Stimulated activated effector memory CD8-positive, alpha-beta T cell treated with anti-CD3 and anti-CD28 coated beads, Interleukin-12 subunit alpha, Interleukin-12 subunit beta, amount 100 ng/mL, for 72 hours (primary cell): ENCODE measurements around the gene ADAMTS6.
A peak's percentile ranks its signal among the peaks of the same experiment; 100 is the strongest.
"Not testable (repeated sequence)": the region's sequence is repeated elsewhere in the genome, so short reads cannot be mapped to it uniquely, and the experiment has no call there.

Experiments used
- ATAC-seq: fragments of 150-1000 bp; cut with Tn5 transposase; 2 replicates; pipeline ENCODE4 v1.10.0; 2021
- DNase-seq, 2 donors: peaks; one replicate each; pipeline ENCODE4 v3.0.0; 2021 to 2022; ENCODE audit warnings: low spot score in 2 of 2
- H3K27ac Mint-ChIP-seq: one replicate; pipeline ENCODE4 v1.8.0; 2022; ENCODE audit warnings: mild to moderate bottlenecking, mixed read lengths
- H3K36me3 Mint-ChIP-seq: one replicate; pipeline ENCODE4 v1.8.0; 2022; ENCODE audit warnings: mild to moderate bottlenecking, mixed read lengths
- H3K4me1 Mint-ChIP-seq: one replicate; pipeline ENCODE4 v1.8.0; 2022; ENCODE audit warnings: mixed read lengths
- H3K4me3 Mint-ChIP-seq: one replicate; pipeline ENCODE4 v1.8.0; 2022; ENCODE audit warnings: mild to moderate bottlenecking, mixed read lengths
- H3K9me3 Mint-ChIP-seq: one replicate; pipeline ENCODE4 v1.8.0; 2022; ENCODE audit warnings: mixed read lengths

Gene ADAMTS6

DNA sequence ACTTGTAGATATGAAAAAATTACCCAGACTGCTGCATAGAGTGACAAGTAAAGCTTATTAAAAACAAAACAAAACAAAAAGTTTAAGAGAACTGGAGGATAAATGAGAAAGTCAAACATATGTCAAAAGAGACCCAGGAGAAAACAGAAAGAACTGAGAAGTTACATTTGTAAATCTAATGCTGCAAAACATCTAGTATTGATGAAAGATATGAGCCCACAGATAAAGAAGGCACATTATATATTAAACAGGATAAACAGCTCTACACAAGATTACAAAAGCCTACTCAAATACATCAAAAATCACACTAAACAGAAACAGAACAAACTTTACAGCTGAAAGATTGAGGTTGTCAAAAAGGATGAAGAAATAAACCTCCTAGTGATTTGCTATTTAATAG is 55.1 kb downstream of the ADAMTS6 start:
- Mint-ChIP-seq H3K36me3 (no peaks in the 10 kb centered on the region), H3K4me1 (no peaks in the 10 kb centered on the region), H3K4me3 (no peak overlapping the region), H3K27ac (no peak overlapping the region), H3K9me3 (no peaks in the 10 kb centered on the region)
- no peak for ATAC-seq
- DNase-seq, result no peak

DNA sequence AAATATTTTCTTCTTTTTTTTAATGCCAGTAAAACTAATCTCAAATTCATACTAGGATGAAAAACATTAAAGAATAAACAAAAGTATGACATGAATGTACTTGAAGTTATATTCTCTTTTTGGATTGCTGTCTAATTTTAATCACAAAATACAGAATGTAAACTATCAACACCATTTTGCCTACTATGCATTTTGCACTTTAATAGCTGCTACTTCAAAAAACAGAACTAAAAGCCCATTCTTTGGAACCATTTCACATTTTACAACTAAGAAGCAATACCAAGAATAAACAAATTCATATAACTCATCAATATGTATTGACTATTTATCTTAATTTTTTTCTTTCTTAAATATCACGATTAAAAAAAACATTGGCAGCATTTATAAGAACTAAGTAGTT is 58.1 kb downstream of the ADAMTS6 start:
- H3K4me1 Mint-ChIP-seq, result no peaks in the 10 kb centered on the region

DNA sequence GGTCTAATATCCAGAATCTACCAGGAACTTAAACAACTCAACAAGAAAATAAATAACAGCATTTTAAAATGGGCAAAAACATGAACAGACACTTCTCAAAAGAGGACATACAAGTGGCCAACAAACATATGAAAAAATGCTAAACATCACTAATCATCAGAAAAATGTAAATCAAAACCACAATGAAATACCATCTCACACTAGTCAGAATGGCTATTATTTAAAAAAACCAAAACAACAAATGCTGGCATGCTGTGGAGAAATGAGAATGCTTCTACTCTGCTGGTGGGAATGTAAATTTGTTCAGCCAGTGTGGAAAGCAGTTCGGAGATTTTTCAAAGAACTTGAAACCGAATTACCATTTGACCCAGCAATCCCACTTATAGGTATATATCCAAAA is 63.1 kb downstream of the ADAMTS6 start:
- no peak for ATAC-seq
- Mint-ChIP-seq H3K36me3 (no peaks in the 10 kb centered on the region), H3K4me3 (no peak overlapping the region), H3K4me1 (no peaks in the 10 kb centered on the region), H3K9me3 (peaks cover 2% of the 10 kb centered on the region), H3K27ac (no peak overlapping the region)
- no peak for DNase-seq

More for the DNA sequence above, 58.1 kb downstream of the ADAMTS6 start:
- Mint-ChIP-seq H3K36me3 (no peaks in the 10 kb centered on the region), H3K4me3 (no peak overlapping the region), H3K9me3 (peaks cover 2% of the 10 kb centered on the region), H3K27ac (no peak overlapping the region)
- ATAC-seq, result no peak
- DNase-seq, result no peak

DNA sequence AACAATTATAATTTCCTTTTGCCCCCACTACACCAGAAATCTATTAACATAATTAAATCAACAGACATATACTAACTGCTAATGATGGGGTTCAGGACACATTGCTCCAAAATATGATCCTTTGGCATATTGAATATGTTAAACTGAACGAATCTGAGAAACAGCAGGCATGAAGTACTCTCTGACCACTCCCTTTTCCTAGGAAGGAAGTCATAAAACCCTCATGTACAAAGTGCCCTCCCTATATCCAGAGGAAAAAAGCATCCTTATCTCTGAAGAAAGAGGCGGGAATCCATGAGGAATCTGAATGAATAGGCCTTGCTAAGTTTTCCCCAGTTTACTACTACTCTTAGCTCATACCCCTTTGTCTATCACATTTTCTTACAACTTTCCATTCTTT is 67.9 kb downstream of the ADAMTS6 start:
- ATAC-seq, result no peak
- Mint-ChIP-seq H3K4me3 (no peak overlapping the region), H3K9me3 (peaks cover 3% of the 10 kb centered on the region), H3K4me1 (no peaks in the 10 kb centered on the region), H3K36me3 (no peaks in the 10 kb centered on the region), H3K27ac (no peak overlapping the region)
- DNase-seq, result no peak

DNA sequence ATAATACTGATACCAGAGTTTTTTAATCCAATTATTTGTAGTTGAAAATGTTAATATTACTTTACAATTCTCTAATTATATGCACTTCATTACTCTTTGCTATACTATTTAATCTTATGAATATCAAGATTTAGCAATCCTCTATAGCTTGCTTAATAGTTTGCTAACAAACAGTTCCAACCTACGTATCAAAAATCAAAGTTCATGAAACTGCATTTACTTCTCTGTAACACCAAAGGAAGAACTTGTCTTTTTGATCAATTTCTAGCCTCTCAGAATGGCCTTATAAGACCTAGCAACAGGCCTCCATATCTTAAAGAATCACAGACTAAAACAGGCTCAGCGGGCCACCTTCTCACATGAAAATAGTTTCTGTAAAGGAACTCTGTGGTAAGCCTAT is 68.9 kb downstream of the ADAMTS6 start:
- no peak overlapping the region for H3K4me3 Mint-ChIP-seq
- ATAC-seq (no peak), DNase-seq (no peak)
- no peak overlapping the region for H3K27ac Mint-ChIP-seq
- peaks cover 3% of the 10 kb centered on the region for H3K9me3 Mint-ChIP-seq
- H3K4me1 Mint-ChIP-seq, result no peaks in the 10 kb centered on the region
- H3K36me3 Mint-ChIP-seq, result no peaks in the 10 kb centered on the region

DNA sequence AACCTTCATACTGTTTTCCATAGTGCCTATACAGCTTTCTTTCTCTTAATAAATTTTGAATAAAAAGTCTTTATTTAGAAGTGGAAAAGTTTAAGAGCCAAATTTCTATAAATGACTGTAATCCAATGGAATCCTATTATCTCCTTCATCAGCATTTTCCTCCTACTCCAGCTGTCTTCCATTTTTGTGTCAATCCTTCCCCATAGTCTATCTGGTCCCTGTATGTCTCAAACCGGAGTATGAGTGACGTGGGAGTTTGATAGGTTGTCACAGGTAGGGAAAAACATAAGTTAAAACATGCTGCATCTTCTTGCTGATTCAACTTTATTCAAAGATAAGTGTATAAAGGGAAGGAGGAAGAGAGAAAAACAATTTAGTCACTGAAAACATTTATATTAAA is 70.4 kb downstream of the ADAMTS6 start:
- no peaks in the 10 kb centered on the region for H3K4me1 Mint-ChIP-seq
- no peak for ATAC-seq
- no peaks in the 10 kb centered on the region for H3K36me3 Mint-ChIP-seq

DNA sequence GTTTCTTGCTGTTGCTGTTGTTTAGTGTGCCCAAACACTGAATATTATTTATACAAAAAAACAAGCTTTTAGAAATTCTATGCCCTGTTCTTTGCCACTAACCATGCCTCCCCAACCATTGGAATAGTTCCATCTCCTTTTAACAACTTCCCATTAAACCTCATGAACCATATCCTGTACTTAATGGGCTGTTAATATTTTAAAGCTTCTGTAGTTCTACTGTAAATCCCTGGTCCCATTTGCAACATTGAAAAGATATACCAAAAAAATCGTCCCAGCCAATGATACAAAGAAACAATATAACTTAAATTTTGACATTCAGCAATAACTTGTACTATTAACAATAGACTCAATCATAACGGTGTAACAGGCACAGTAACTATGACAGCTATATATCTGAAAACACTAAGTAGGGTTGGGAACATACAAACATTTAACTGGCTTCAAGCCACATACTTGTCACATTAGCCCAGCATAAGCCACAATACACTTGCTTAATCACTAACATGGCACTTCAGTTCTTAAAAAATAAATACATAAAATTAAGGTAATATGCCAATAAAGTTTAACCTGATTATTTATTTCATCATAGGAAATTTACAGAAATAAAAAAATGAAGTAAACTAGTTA is 86.1 kb downstream of the ADAMTS6 start:
- no peaks in the 10 kb centered on the region for H3K36me3 Mint-ChIP-seq
- DNase-seq (no peak), ATAC-seq (no peak)
- no peaks in the 10 kb centered on the region for H3K9me3 Mint-ChIP-seq
- no peaks in the 10 kb centered on the region for H3K4me1 Mint-ChIP-seq
- H3K27ac Mint-ChIP-seq, result no peak overlapping the region
- H3K4me3 Mint-ChIP-seq, result no peak overlapping the region

More for the DNA sequence above, 70.4 kb downstream of the ADAMTS6 start:
- no peak overlapping the region for H3K27ac Mint-ChIP-seq
- no peak overlapping the region for H3K4me3 Mint-ChIP-seq
- H3K9me3 Mint-ChIP-seq, result peaks cover 3% of the 10 kb centered on the region
- no peak for DNase-seq

DNA sequence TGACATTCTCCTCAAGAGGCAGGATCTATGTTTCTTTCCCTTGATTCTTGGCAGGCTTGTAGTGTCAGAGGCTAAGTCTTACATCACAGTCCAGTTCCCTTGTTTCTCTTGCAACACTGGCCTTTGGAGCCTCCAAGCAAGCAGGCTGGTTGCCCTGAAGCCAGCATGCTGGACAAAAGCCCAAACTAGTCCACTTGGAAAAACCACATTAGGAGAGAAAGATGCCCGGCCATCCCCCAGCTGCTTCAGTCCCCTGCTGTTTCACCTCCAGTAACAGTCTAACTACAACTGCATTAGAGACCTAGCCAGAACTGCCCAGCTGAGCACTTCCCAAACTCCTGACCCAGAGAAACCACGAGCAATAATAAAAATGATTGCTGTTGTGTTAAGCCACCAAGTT is 87.6 kb downstream of the ADAMTS6 start:
- Mint-ChIP-seq H3K4me1 (no peaks in the 10 kb centered on the region), H3K4me3 (no peak overlapping the region), H3K27ac (no peak overlapping the region), H3K9me3 (no peaks in the 10 kb centered on the region), H3K36me3 (no peaks in the 10 kb centered on the region)
- DNase-seq (no peak), ATAC-seq (no peak)

DNA sequence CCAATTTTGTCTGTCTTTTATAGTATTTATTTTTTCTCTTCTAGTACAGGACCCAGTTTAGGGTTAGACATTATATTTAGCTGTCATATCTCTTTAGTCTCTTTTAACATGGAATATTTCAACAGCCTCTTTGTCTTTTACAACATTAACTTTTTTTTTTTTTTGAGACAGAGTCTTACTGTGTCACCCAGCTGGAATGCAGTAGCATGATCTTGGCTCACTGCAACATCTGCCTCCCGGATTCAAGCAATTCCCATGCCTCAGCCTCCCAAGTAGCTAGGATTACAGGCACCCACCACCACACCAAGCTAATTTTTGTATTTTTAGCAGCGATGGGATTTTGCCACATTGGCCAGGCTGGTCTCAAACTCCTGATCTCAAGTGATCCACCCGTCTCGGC is 90.1 kb downstream of the ADAMTS6 start:
- no peaks in the 10 kb centered on the region for H3K4me1 Mint-ChIP-seq
- H3K36me3 Mint-ChIP-seq, result no peaks in the 10 kb centered on the region
- H3K27ac Mint-ChIP-seq, result no peak overlapping the region
- no peak for DNase-seq
- no peak overlapping the region for H3K4me3 Mint-ChIP-seq
- H3K9me3 Mint-ChIP-seq, result no peaks in the 10 kb centered on the region
- ATAC-seq, result no peak

DNA sequence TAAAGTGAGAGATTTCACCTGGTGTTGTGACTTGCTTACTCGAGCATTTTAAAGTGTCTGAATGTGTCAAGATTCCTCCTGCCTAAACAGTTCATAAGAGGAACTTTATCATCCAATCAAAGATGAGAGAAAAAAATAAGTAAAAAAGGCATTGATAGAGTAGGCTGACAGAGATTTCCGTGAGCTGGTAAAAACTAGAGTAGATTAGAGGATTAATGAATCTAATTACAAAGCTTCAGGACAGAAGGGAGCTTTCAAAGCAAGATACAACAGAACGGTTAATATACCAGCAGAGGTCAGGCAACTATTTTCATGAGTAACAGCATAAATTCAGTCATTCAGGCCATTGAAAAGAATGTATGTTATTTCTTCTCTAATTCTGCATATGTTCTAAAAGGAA is 91.5 kb downstream of the ADAMTS6 start:
- H3K36me3 Mint-ChIP-seq, result no peaks in the 10 kb centered on the region
- H3K4me1 Mint-ChIP-seq, result no peaks in the 10 kb centered on the region
- no peak overlapping the region for H3K4me3 Mint-ChIP-seq
- no peak overlapping the region for H3K27ac Mint-ChIP-seq
- H3K9me3 Mint-ChIP-seq, result no peaks in the 10 kb centered on the region
- ATAC-seq (no peak), DNase-seq (no peak)

DNA sequence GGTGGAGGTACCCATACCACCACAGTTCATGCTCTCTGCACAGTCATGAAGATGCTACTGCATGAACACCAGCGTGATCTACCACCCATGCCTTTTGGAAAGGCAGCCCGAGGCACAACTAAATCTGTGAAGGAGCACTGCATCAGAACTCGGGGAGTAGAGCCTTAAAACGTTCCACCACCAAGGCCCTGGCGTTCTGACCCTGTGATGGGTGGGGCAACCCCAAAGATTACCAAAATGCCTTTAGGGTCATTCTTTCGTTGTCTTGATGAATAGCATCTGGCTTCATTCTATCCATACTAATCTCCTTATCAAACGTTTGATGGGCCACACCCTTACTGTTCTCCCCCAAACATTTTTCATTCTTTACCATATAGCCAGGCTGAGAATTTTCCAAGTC is 97.9 kb downstream of the ADAMTS6 start:
- H3K9me3 Mint-ChIP-seq, result no peaks in the 10 kb centered on the region
- H3K4me1 Mint-ChIP-seq, result no peaks in the 10 kb centered on the region
- no peak overlapping the region for H3K4me3 Mint-ChIP-seq
- no peak for ATAC-seq
- no peaks in the 10 kb centered on the region for H3K36me3 Mint-ChIP-seq
- H3K27ac Mint-ChIP-seq, result no peak overlapping the region
- DNase-seq, result no peak

DNA sequence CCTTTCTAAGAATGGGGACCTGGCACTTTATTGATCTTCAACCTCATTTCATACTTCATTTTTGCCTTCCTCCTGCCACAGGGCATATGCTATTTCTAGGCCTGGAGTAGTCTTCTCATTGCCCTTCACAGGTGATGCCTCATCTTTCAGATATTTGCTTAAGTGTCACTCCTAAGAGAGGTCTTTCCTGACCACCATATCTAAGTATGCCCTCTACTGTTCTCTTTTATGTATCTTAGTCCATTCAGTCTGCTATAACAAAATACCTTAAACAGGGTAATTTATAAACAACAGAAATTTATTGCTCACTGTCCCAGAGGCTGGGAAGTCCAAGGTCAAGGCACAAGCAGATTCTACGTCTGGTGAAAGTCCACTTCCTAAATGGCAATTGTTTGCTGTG is 99.1 kb downstream of the ADAMTS6 start:
- Mint-ChIP-seq H3K27ac (no peak overlapping the region), H3K4me3 (no peak overlapping the region), H3K9me3 (no peaks in the 10 kb centered on the region), H3K36me3 (no peaks in the 10 kb centered on the region), H3K4me1 (no peaks in the 10 kb centered on the region)
- ATAC-seq, result peak; percentile 34
- DNase-seq, result no peak

DNA sequence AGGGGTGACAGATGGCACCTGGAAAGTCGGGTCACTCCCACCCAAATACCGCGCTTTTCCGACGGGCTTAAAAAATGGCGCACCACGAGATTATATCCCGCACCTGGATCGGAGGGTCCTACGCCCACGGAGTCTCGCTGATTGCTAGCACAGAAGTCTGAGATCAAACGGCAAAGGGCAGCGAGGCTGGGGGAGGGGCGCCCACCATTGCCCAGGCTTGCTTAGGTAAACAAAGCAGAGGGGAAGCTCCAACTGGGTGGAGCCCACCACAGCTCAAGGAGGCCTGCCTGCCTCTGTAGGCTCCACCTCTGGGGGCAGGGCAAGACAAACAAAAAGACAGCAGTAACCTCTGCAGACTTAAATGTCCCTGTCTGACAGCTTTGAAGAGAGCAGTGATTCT is 111.2 kb downstream of the ADAMTS6 start:
- not testable (repeated sequence) for ATAC-seq, H3K9me3 Mint-ChIP-seq, H3K36me3 Mint-ChIP-seq, DNase-seq, H3K4me3 Mint-ChIP-seq, H3K4me1 Mint-ChIP-seq, H3K27ac Mint-ChIP-seq

DNA sequence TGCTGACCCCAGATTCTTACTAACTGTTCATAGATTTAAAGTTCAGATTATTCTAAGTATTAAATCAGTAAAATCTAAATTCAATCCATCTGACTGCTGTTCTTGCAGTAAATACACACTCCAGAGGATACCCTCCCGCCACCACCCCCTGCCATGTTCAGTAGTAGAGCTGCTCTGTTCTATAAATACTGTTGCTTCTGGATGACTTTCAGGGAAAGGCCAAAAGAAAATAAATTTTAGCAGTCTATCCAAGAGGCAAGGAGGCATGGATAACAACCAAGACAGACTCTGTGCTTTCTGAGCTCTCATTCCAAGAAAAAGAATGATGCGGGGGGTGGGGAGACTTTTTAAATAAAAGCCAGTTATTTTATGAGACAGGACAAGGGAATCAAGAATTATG is 115.1 kb downstream of the ADAMTS6 start:
- no peak for ATAC-seq
- Mint-ChIP-seq H3K36me3 (no peaks in the 10 kb centered on the region), H3K9me3 (no peaks in the 10 kb centered on the region), H3K27ac (no peak overlapping the region), H3K4me1 (no peaks in the 10 kb centered on the region), H3K4me3 (no peak overlapping the region)
- DNase-seq, result no peak

DNA sequence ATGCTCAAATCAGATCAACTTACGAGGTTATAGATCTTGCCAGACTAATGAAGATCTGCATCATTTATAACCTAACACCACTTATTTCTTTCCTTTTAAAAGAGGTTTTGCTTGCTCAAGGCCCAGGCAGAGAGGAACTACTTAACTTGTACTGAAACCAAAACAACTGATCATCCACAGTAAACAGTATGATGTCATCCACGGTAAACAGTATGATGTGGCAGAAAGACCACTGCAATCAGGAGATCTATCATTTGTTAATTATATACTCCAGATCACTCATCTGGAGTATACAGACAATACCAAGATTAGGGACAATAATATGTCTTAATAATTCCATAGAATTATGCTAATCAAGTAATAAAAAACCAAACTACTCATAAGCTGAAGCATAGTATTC is 116.8 kb downstream of the ADAMTS6 start:
- H3K4me3 Mint-ChIP-seq, result no peak overlapping the region
- H3K36me3 Mint-ChIP-seq, result no peaks in the 10 kb centered on the region
- H3K9me3 Mint-ChIP-seq, result no peaks in the 10 kb centered on the region
- ATAC-seq, result no peak
- H3K27ac Mint-ChIP-seq, result no peak overlapping the region
- no peaks in the 10 kb centered on the region for H3K4me1 Mint-ChIP-seq
- DNase-seq, result no peak

DNA sequence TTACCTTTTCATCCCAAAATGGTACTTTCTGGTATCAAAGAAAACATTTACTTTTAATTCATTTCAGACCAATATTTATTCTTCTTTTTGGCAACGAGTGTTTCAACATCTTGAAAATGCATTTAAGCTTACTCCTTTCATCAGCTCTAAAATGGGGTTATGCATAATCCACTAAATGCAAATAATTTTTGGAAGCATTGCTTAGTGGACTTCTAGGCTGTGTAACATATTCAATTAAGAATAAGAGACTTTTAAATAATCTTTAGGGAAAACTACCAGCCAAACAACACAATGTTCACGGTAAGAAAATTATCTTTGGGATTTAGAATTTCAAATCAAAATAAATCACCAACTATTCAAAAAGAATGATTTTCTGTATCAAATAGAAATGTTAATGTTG is 118.2 kb downstream of the ADAMTS6 start:
- H3K9me3 Mint-ChIP-seq, result no peaks in the 10 kb centered on the region
- DNase-seq, result no peak
- H3K36me3 Mint-ChIP-seq, result no peaks in the 10 kb centered on the region
- H3K27ac Mint-ChIP-seq, result no peak overlapping the region
- H3K4me1 Mint-ChIP-seq, result no peaks in the 10 kb centered on the region
- no peak overlapping the region for H3K4me3 Mint-ChIP-seq
- no peak for ATAC-seq

DNA sequence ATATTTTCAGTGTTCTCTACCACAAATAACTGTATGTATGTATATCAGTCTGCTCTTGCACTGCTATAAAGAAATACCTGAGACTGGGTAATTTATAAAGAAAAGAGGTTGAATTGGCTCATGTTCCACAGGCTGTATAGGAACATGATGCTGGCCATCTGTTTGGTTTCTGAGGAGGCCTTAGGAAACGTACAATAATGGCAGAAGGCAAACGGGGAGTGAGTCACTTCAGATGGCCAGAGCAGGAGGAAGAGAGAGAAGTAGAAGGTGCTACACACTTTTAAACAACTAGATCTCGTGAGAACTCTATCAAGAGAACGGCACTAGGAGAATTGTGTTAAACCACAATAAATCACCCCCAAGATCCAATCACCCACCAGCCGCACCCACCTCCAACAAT is 121.7 kb downstream of the ADAMTS6 start:
- H3K36me3 Mint-ChIP-seq, result no peaks in the 10 kb centered on the region
- no peak for DNase-seq
- H3K4me3 Mint-ChIP-seq, result no peak overlapping the region
- H3K27ac Mint-ChIP-seq, result no peak overlapping the region
- no peaks in the 10 kb centered on the region for H3K9me3 Mint-ChIP-seq
- H3K4me1 Mint-ChIP-seq, result no peaks in the 10 kb centered on the region
- ATAC-seq, result no peak
